ENCODE results near the gene VGLL4. TPM values are rescaled to one million over a fixed set of nuclear protein-coding genes. Genes with fewer than 3 reads are reported as not detected.
A peak's percentile ranks its signal among the peaks of the same experiment; 100 is the strongest.

Gene VGLL4
- total RNA-seq, 2 experiments from 2014 or later: 33.5 to 37.8 TPM

- Mint-ChIP-seq H3K9me3 (peaks cover 1% of the 10 kb centered on the region), H3K4me3 (no peak overlapping the region), H3K27me3 (no peaks in the 10 kb centered on the region), H3K36me3 (peaks cover 13% of the 10 kb centered on the region), H3K27ac (no peak overlapping the region), H3K4me1 (peaks cover 26% of the 10 kb centered on the region)
- DNase-seq: no peak
- no peak for ATAC-seq (ENCODE audit: low read depth)
- POLR2A ChIA-PET: no interaction called here
Measured at GRCh38 chr3:11591002-11591355, 52.7 kb downstream of the VGLL4 start.

- H3K27ac Mint-ChIP-seq: no peak overlapping the region
- H3K36me3 Mint-ChIP-seq: peaks cover 8% of the 10 kb centered on the region
- H3K4me1 Mint-ChIP-seq: peaks cover 26% of the 10 kb centered on the region
- H3K4me3 Mint-ChIP-seq: no peak overlapping the region
- H3K27me3 Mint-ChIP-seq: no peaks in the 10 kb centered on the region
- H3K9me3 Mint-ChIP-seq: no peaks in the 10 kb centered on the region
- ATAC-seq (ENCODE audit: low read depth): no peak
- DNase-seq: no peak
- POLR2A ChIA-PET: no interaction called here
Measured at GRCh38 chr3:11589706-11590105, 54.0 kb downstream of the VGLL4 start.

- peak overlapping the region; percentile 30 for H3K27ac Mint-ChIP-seq
- H3K27me3 Mint-ChIP-seq: no peaks in the 10 kb centered on the region
- H3K4me1 Mint-ChIP-seq: peaks cover 30% of the 10 kb centered on the region
- no peak for DNase-seq
- H3K36me3 Mint-ChIP-seq: peaks cover 6% of the 10 kb centered on the region
- H3K9me3 Mint-ChIP-seq: no peaks in the 10 kb centered on the region
- POLR2A ChIA-PET: no interaction called here
- H3K4me3 Mint-ChIP-seq: no peak overlapping the region
- no peak for ATAC-seq (ENCODE audit: low read depth)
Measured at GRCh38 chr3:11588755-11589154, 55.0 kb downstream of the VGLL4 start.

- H3K4me1 Mint-ChIP-seq: peaks cover 28% of the 10 kb centered on the region
- no peaks in the 10 kb centered on the region for H3K9me3 Mint-ChIP-seq
- H3K4me3 Mint-ChIP-seq: no peak overlapping the region
- POLR2A ChIA-PET: no interaction called here
- no peak for DNase-seq
- no peaks in the 10 kb centered on the region for H3K27me3 Mint-ChIP-seq
- peaks cover 6% of the 10 kb centered on the region for H3K36me3 Mint-ChIP-seq
- no peak for ATAC-seq (ENCODE audit: low read depth)
- peak overlapping the region; percentile 30 for H3K27ac Mint-ChIP-seq
Measured at GRCh38 chr3:11588338-11588737, 55.4 kb downstream of the VGLL4 start.

GRCh38 chr3:11587766-11588165 is 55.9 kb downstream of the VGLL4 start:
- no peaks in the 10 kb centered on the region for H3K27me3 Mint-ChIP-seq
- POLR2A ChIA-PET: no interaction called here
- ATAC-seq (ENCODE audit: low read depth) (no peak), DNase-seq (no peak)
- H3K4me3 Mint-ChIP-seq: no peak overlapping the region
- peaks cover 6% of the 10 kb centered on the region for H3K36me3 Mint-ChIP-seq
- peak overlapping the region; percentile 30 for H3K27ac Mint-ChIP-seq
- peaks cover 30% of the 10 kb centered on the region for H3K4me1 Mint-ChIP-seq
- H3K9me3 Mint-ChIP-seq: no peaks in the 10 kb centered on the region

GRCh38 chr3:11584570-11584969 is 59.1 kb downstream of the VGLL4 start:
- DNase-seq: no peak
- Mint-ChIP-seq H3K4me1 (peaks cover 40% of the 10 kb centered on the region), H3K4me3 (no peak overlapping the region), H3K36me3 (peaks cover 6% of the 10 kb centered on the region), H3K27ac (no peak overlapping the region), H3K9me3 (no peaks in the 10 kb centered on the region), H3K27me3 (no peaks in the 10 kb centered on the region)
- no peak for ATAC-seq (ENCODE audit: low read depth)
- POLR2A ChIA-PET: no interaction called here

- H3K4me3 Mint-ChIP-seq: no peak overlapping the region
- H3K9me3 Mint-ChIP-seq: no peaks in the 10 kb centered on the region
- DNase-seq (no peak), ATAC-seq (ENCODE audit: low read depth) (no peak)
- peaks cover 6% of the 10 kb centered on the region for H3K36me3 Mint-ChIP-seq
- no peaks in the 10 kb centered on the region for H3K27me3 Mint-ChIP-seq
- no peak overlapping the region for H3K27ac Mint-ChIP-seq
- peaks cover 34% of the 10 kb centered on the region for H3K4me1 Mint-ChIP-seq
- POLR2A ChIA-PET: no interaction called here
Measured at GRCh38 chr3:11583638-11584046, 60.1 kb downstream of the VGLL4 start.

- peaks cover 30% of the 10 kb centered on the region for H3K4me1 Mint-ChIP-seq
Measured at GRCh38 chr3:11583235-11583634, 60.5 kb downstream of the VGLL4 start.

GRCh38 chr3:11582191-11582968 is 61.3 kb downstream of the VGLL4 start:
- Mint-ChIP-seq H3K9me3 (no peaks in the 10 kb centered on the region), H3K4me3 (peak overlapping the region; percentile 68), H3K27me3 (no peaks in the 10 kb centered on the region), H3K4me1 (peaks cover 22% of the 10 kb centered on the region), H3K36me3 (peaks cover 6% of the 10 kb centered on the region), H3K27ac (peak overlapping the region; percentile 57)
- POLR2A ChIA-PET: no interaction called here
- ATAC-seq (ENCODE audit: low read depth) (no peak), DNase-seq (no peak)

More at GRCh38 chr3:11583235-11583634, 60.5 kb downstream of the VGLL4 start:
- ATAC-seq (ENCODE audit: low read depth) (no peak), DNase-seq (no peak)
- Mint-ChIP-seq H3K27me3 (no peaks in the 10 kb centered on the region), H3K36me3 (peaks cover 6% of the 10 kb centered on the region), H3K9me3 (no peaks in the 10 kb centered on the region), H3K27ac (no peak overlapping the region), H3K4me3 (no peak overlapping the region)
- POLR2A ChIA-PET: no interaction called here

- peak overlapping the region; percentile 68 for H3K4me3 Mint-ChIP-seq
- no peaks in the 10 kb centered on the region for H3K27me3 Mint-ChIP-seq
- no peaks in the 10 kb centered on the region for H3K9me3 Mint-ChIP-seq
- peaks cover 22% of the 10 kb centered on the region for H3K4me1 Mint-ChIP-seq
- DNase-seq (no peak), ATAC-seq (ENCODE audit: low read depth) (no peak)
- peaks cover 6% of the 10 kb centered on the region for H3K36me3 Mint-ChIP-seq
- H3K27ac Mint-ChIP-seq: peak overlapping the region; percentile 38
- POLR2A ChIA-PET: no interaction called here
Measured at GRCh38 chr3:11581237-11582190, 62.2 kb downstream of the VGLL4 start.

- ATAC-seq (ENCODE audit: low read depth) (no peak), DNase-seq (no peak)
- H3K4me1 Mint-ChIP-seq: peaks cover 21% of the 10 kb centered on the region
- H3K36me3 Mint-ChIP-seq: peaks cover 6% of the 10 kb centered on the region
- POLR2A ChIA-PET: no interaction called here
- no peak overlapping the region for H3K4me3 Mint-ChIP-seq
- H3K9me3 Mint-ChIP-seq: no peaks in the 10 kb centered on the region
- no peak overlapping the region for H3K27ac Mint-ChIP-seq
- H3K27me3 Mint-ChIP-seq: no peaks in the 10 kb centered on the region
Measured at GRCh38 chr3:11580645-11581044, 63.1 kb downstream of the VGLL4 start.

- Mint-ChIP-seq H3K27ac (no peak overlapping the region), H3K4me1 (peaks cover 16% of the 10 kb centered on the region)
- POLR2A ChIA-PET: no interaction called here
Measured at GRCh38 chr3:11578169-11578568, 65.5 kb downstream of the VGLL4 start.

GRCh38 chr3:11576453-11576852 is 67.3 kb downstream of the VGLL4 start:
- H3K27ac Mint-ChIP-seq: no peak overlapping the region
- no peaks in the 10 kb centered on the region for H3K27me3 Mint-ChIP-seq
- H3K9me3 Mint-ChIP-seq: no peaks in the 10 kb centered on the region
- POLR2A ChIA-PET: no interaction called here
- ATAC-seq (ENCODE audit: low read depth) (no peak), DNase-seq (no peak)
- peaks cover 4% of the 10 kb centered on the region for H3K4me1 Mint-ChIP-seq
- peaks cover 10% of the 10 kb centered on the region for H3K36me3 Mint-ChIP-seq
- H3K4me3 Mint-ChIP-seq: no peak overlapping the region

More at GRCh38 chr3:11578169-11578568, 65.5 kb downstream of the VGLL4 start:
- Mint-ChIP-seq H3K27me3 (no peaks in the 10 kb centered on the region), H3K4me3 (no peak overlapping the region), H3K36me3 (peaks cover 8% of the 10 kb centered on the region), H3K9me3 (no peaks in the 10 kb centered on the region)
- DNase-seq: no peak
- ATAC-seq (ENCODE audit: low read depth): no peak

- no peak for DNase-seq
- Mint-ChIP-seq H3K27me3 (no peaks in the 10 kb centered on the region), H3K4me1 (peaks cover 4% of the 10 kb centered on the region), H3K27ac (no peak overlapping the region), H3K4me3 (no peak overlapping the region), H3K9me3 (no peaks in the 10 kb centered on the region), H3K36me3 (peaks cover 10% of the 10 kb centered on the region)
- POLR2A ChIA-PET: no interaction called here
- no peak for ATAC-seq (ENCODE audit: low read depth)
Measured at GRCh38 chr3:11575677-11576076, 68.0 kb downstream of the VGLL4 start.
